Measurements from ENCODE around the gene PTGER4.
"Not testable (repeated sequence)": the region's sequence is repeated elsewhere in the genome, so short reads cannot be mapped to it uniquely, and the experiment has no call there.

The PTGER4 gene

DNA sequence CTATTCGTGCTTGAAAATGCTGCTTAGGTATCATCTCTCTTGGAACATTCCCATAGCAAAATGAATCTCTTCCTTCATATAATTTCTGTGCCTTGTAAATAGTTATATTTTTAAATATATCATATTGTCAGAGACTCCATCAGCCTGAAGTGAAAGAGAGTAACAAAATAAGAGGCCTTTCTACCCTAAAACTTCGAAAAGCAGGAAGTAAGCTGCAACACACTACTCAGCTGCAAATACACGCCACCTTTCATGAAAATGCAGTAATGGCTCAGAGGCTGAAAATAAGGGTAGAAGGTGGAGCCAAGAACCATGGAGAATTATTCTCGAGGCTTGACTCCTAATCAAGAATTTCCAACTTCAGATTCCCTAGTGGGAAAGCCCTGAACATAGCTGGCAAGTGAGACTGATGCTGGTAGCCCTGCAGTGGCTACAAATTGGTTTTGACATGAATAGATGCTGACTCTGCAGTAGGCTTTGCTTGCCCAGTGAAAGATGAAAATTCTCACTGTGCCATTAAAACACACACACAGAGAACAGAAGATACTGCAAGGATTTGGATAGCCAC lies 30.2 kb upstream of the PTGER4 start:
- no peak for TF ChIP-seq CTCF (IDR thresholded peaks at IDR 0.05; ENCODE audit: low read depth, low read length)

DNA sequence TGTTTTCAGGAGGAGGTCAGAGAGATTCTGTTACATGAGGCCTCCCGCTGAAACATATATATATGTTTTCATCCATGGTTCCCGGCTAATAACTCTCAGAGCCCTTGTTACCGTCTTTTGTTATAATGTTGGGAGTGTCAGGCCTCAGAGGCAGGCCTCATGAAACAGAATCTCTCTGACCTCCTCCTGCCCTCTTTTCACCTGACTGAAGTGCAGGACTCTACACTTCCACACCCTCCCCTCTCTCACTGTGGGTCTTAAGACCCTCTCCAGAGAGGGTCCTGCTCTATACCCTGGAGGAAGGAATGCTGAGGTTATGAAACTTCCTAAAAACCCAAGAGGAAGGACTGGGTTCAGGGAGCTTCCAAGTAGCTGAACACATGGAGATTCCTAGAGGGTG lies 28.5 kb upstream of the PTGER4 start:
- TF ChIP-seq CTCF (IDR thresholded peaks at IDR 0.05; ENCODE audit: low read depth, low read length) = no peak
- H3K4me3 ChIP-seq (ENCODE audit: low read depth, low read length) = no peak overlapping the region

More for the DNA sequence above, 30.2 kb upstream of the PTGER4 start:
- no peak overlapping the region for H3K4me3 ChIP-seq (ENCODE audit: low read depth, low read length)

GRCh38 chr5:40652441-40653220 lies 27.1 kb upstream of the PTGER4 start:
- H3K4me3 ChIP-seq (ENCODE audit: low read depth, low read length) = no peak overlapping the region
- no peak for TF ChIP-seq CTCF (IDR thresholded peaks at IDR 0.05; ENCODE audit: low read depth, low read length)

DNA sequence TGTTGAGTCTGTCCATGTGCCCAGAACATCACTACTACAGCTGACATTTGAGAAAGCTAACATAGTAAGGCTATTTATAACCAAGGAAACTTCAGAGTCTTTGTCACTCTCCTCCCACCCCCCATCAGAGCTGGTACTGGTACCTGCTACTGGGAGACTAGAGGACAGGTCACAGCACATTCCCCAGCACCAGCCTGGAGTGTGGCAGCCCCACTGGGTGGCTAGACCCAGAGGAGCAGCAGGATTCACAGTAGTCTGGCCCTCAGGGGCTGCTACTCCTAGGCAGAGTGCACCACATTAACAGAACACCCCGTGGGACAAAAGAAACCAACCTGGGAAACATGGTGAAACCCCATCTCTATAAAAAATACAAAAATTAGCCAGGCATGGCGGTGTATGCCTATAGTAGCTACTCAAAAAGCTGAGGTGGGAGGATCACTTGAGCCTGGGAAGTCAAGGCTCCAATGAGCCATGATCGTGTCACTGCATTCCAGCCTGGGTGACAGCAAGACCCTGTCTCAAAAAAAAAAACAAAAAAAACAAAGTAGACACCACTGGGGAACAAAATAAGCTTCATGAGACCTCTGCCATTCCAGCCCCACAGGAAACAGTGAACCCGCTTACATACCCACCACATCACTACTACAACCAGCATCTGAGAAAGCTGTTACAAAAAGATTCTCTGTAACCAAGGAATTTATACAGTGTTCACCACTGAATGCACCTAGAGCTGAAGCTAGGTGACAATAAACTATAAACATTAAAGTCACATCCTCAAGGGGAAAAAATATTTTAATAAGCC lies 26.3 kb upstream of the PTGER4 start:
- no peak for TF ChIP-seq CTCF (IDR thresholded peaks at IDR 0.05; ENCODE audit: low read depth, low read length)
- H3K4me3 ChIP-seq (ENCODE audit: low read depth, low read length) = no peak overlapping the region

GRCh38 chr5:40654377-40654991 lies 25.2 kb upstream of the PTGER4 start:
- no peak for TF ChIP-seq CTCF (IDR thresholded peaks at IDR 0.05; ENCODE audit: low read depth, low read length)
- H3K4me3 ChIP-seq (ENCODE audit: low read depth, low read length) = no peak overlapping the region

- no peak overlapping the region for H3K4me3 ChIP-seq (ENCODE audit: low read depth, low read length)
- TF ChIP-seq CTCF (IDR thresholded peaks at IDR 0.05; ENCODE audit: low read depth, low read length) = no peak
Observed at GRCh38 chr5:40655138-40655537, 24.6 kb upstream of the PTGER4 start.

DNA sequence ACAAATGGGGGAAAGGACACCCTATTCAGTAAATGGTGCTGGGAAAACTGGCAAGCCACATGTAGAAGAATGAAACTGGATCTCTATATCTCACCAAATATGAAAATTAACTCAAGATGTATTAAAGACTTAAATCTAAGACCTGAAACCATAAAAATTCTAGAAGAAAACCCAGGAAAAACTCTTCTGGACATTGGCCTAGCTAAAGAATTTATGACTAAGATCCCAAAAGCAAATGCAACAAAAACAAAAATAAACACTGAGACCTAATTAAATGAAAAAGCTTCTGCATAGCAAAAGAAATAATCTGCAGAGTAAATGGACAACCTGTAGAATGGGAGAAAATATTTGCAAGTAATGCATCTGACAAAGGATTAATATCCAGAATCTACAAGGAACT lies 23.6 kb upstream of the PTGER4 start:
- not testable (repeated sequence) for H3K4me3 ChIP-seq (ENCODE audit: low read depth, low read length)
